AG10803 (cell line): ENCODE measurements around the gene NHSL2.

ENCODE experiments used
- DNase-seq: peaks from one replicate; pipeline ENCODE4 v3.0.0; 2010; ENCODE audit warnings: low read depth
- H3K4me3 ChIP-seq: 2 replicates; pipeline ENCODE4 v1.5.1; 2011; ENCODE audit warnings: mild to moderate bottlenecking, low read length, control low read depth
- CTCF ChIP-seq: conservative IDR thresholded peaks from 2 replicates; pipeline ENCODE4 v1.5.1; 2011; ENCODE audit warnings: mild to moderate bottlenecking, low read length, control low read depth, inconsistent platforms

Gene NHSL2

GRCh38 chrX:71927040-71927439, 16.4 kb downstream of the NHSL2 start:
- TF ChIP-seq CTCF = no peak
- DNase-seq = no peak
- H3K4me3 ChIP-seq = no peak overlapping the region

- DNase-seq = no peak
- no peak for TF ChIP-seq CTCF
- H3K4me3 ChIP-seq = no peak overlapping the region
These were observed 18.2 kb downstream of the NHSL2 start for GRCh38 chrX:71928856-71929255.

GRCh38 chrX:71930298-71930697, 19.7 kb downstream of the NHSL2 start:
- H3K4me3 ChIP-seq = no peak overlapping the region
- TF ChIP-seq CTCF = no peak
- peak; percentile 77 for DNase-seq

GRCh38 chrX:71935476-71935875, 24.8 kb downstream of the NHSL2 start:
- no peak for DNase-seq
- no peak overlapping the region for H3K4me3 ChIP-seq
- no peak for TF ChIP-seq CTCF

GRCh38 chrX:71936632-71937031, 26.0 kb downstream of the NHSL2 start:
- no peak for DNase-seq
- H3K4me3 ChIP-seq = no peak overlapping the region
- TF ChIP-seq CTCF = no peak

GRCh38 chrX:71938371-71938770, 27.7 kb downstream of the NHSL2 start:
- no peak overlapping the region for H3K4me3 ChIP-seq
- DNase-seq = no peak
- TF ChIP-seq CTCF = no peak

GRCh38 chrX:71941145-71941544, 30.5 kb downstream of the NHSL2 start:
- DNase-seq = no peak
- H3K4me3 ChIP-seq = no peak overlapping the region
- no peak for TF ChIP-seq CTCF
